Type B pancreatic cell (in vitro differentiated cells): ENCODE data around the gene GPSM1. TPM values are rescaled to one million over a fixed set of nuclear protein-coding genes. Genes with fewer than 3 reads are reported as not detected.

Experiments used
- DNase-seq: peaks from one replicate; pipeline ENCODE4 v3.0.0; 2021; ENCODE audit warnings: mixed read lengths; ENCODE audit not compliant: unreplicated experiment; ENCODE audit errors: extremely low spot score
- H3K27ac Mint-ChIP-seq: 2 replicates; pipeline ENCODE4 v1.8.0; 2021; ENCODE audit warnings: mild to moderate bottlenecking, mixed read lengths
- H3K27me3 Mint-ChIP-seq: 2 replicates; pipeline ENCODE4 v1.8.0; 2021; ENCODE audit warnings: mixed read lengths
- H3K36me3 Mint-ChIP-seq: 2 replicates; pipeline ENCODE4 v1.8.0; 2021; ENCODE audit warnings: mixed read lengths
- H3K4me1 Mint-ChIP-seq: one replicate; pipeline ENCODE4 v1.8.0; 2021; ENCODE audit warnings: mixed read lengths; ENCODE audit not compliant: unreplicated experiment
- H3K4me3 Mint-ChIP-seq: 2 replicates; pipeline ENCODE4 v1.8.0; 2021; ENCODE audit warnings: mild to moderate bottlenecking, mixed read lengths
- H3K9me3 Mint-ChIP-seq: 2 replicates; pipeline ENCODE4 v1.8.0; 2021; ENCODE audit warnings: mixed read lengths
- CTCF ChIP-seq: fragments of 200-600 bp; sonication (generic); conservative IDR thresholded peaks from 2 replicates; pipeline ENCODE4 v1.5.0; 2021; ENCODE audit warnings: antibody characterized with exemption, mild to moderate bottlenecking
- total RNA-seq: library from RNA; stranded (reverse); gene quantifications from 2 replicates; pipeline ENCODE4 v1.2.1, GENCODE V29; 2021; ENCODE audit warnings: low replicate concordance

Gene GPSM1
- total RNA-seq, 1 donor from 2014 or later, result 56.2 TPM

GRCh38 chr9:136385015-136385414 lies 57.7 kb downstream of the GPSM1 start:
- no peak overlapping the region for H3K4me3 Mint-ChIP-seq
- no peaks in the 10 kb centered on the region for H3K9me3 Mint-ChIP-seq
- no peak for TF ChIP-seq CTCF
- peaks cover 11% of the 10 kb centered on the region for H3K36me3 Mint-ChIP-seq
- no peak for DNase-seq
- H3K4me1 Mint-ChIP-seq, result no peaks in the 10 kb centered on the region
- no peak overlapping the region for H3K27ac Mint-ChIP-seq
- H3K27me3 Mint-ChIP-seq, result no peaks in the 10 kb centered on the region

- Mint-ChIP-seq H3K9me3 (no peaks in the 10 kb centered on the region), H3K4me3 (no peak overlapping the region), H3K36me3 (peaks cover 12% of the 10 kb centered on the region), H3K27ac (no peak overlapping the region), H3K27me3 (no peaks in the 10 kb centered on the region), H3K4me1 (no peaks in the 10 kb centered on the region)
- no peak for DNase-seq
- TF ChIP-seq CTCF, result no peak
Observed at GRCh38 chr9:136386018-136386417, 58.7 kb downstream of the GPSM1 start.

GRCh38 chr9:136387217-136387616 lies 59.9 kb downstream of the GPSM1 start:
- Mint-ChIP-seq H3K27me3 (no peaks in the 10 kb centered on the region), H3K4me1 (no peaks in the 10 kb centered on the region), H3K27ac (no peak overlapping the region), H3K9me3 (no peaks in the 10 kb centered on the region), H3K4me3 (no peak overlapping the region), H3K36me3 (peaks cover 17% of the 10 kb centered on the region)
- DNase-seq, result no peak
- no peak for TF ChIP-seq CTCF

- no peak for TF ChIP-seq CTCF
- no peak overlapping the region for H3K27ac Mint-ChIP-seq
- H3K4me3 Mint-ChIP-seq, result no peak overlapping the region
- no peaks in the 10 kb centered on the region for H3K9me3 Mint-ChIP-seq
- no peaks in the 10 kb centered on the region for H3K27me3 Mint-ChIP-seq
- H3K4me1 Mint-ChIP-seq, result no peaks in the 10 kb centered on the region
- peaks cover 17% of the 10 kb centered on the region for H3K36me3 Mint-ChIP-seq
- DNase-seq, result no peak
Observed at GRCh38 chr9:136389396-136389795, 62.1 kb downstream of the GPSM1 start.

- no peak for DNase-seq
Observed at GRCh38 chr9:136391737-136392537, 64.6 kb downstream of the GPSM1 start.

More at GRCh38 chr9:136391737-136392537, 64.6 kb downstream of the GPSM1 start:
- peaks cover 9% of the 10 kb centered on the region for H3K36me3 Mint-ChIP-seq
- H3K9me3 Mint-ChIP-seq, result no peaks in the 10 kb centered on the region
- H3K4me3 Mint-ChIP-seq, result no peak overlapping the region
- H3K4me1 Mint-ChIP-seq, result no peaks in the 10 kb centered on the region
- no peak overlapping the region for H3K27ac Mint-ChIP-seq
- H3K27me3 Mint-ChIP-seq, result no peaks in the 10 kb centered on the region
- no peak for TF ChIP-seq CTCF
